SK-N-MC (cell line): ENCODE data around the gene RBBP8NL.
A peak's percentile ranks its signal among the peaks of the same experiment; 100 is the strongest.

Experiments
- DNase-seq: peaks from one replicate; pipeline ENCODE4 v3.0.0-alpha.2; 2011; ENCODE audit warnings: low read depth, low spot score
- H3K27ac ChIP-seq: fragments of 200-600 bp; sonication (generic); 2 replicates; pipeline ENCODE4 v1.5.1; 2016; ENCODE audit warnings: mixed run types
- H3K36me3 ChIP-seq: fragments of 200-600 bp; sonication (generic); 2 replicates; pipeline ENCODE4 v1.6.1; 2017; ENCODE audit warnings: antibody characterized with exemption, low read length, mixed read lengths; ENCODE audit not compliant: insufficient read depth
- H3K4me3 ChIP-seq: fragments of 200-600 bp; sonication (generic); 2 replicates; pipeline ENCODE4 v1.5.1; 2016
- H3K9ac ChIP-seq: fragments of 200-600 bp; sonication (generic); 2 replicates; pipeline ENCODE4 v1.8.0; 2017; ENCODE audit warnings: mixed run types, mixed read lengths; ENCODE audit not compliant: insufficient read length
- H3K9me3 ChIP-seq: fragments of 200-600 bp; sonication (generic); 2 replicates; pipeline ENCODE4 v1.6.1; 2017; ENCODE audit warnings: low read depth, mild to moderate bottlenecking, antibody characterized with exemption, low read length, moderate library complexity, mixed read lengths
- EZH2 ChIP-seq: fragments of 200-600 bp; sonication (generic); IDR thresholded peaks from one replicate; pipeline ENCODE4 v1.6.1; 2017; ENCODE audit warnings: antibody characterized with exemption
- FOXP2 ChIP-seq: optimal IDR thresholded peaks from 2 replicates; pipeline ENCODE3; 2011; ENCODE audit warnings: mild to moderate bottlenecking, moderate library complexity; ENCODE audit not compliant: insufficient read depth; ENCODE audit errors: extremely low read length, control extremely low read depth
- POLR2AphosphoS5 ChIP-seq: IDR thresholded peaks from 2 replicates; pipeline ENCODE4 v1.6.1; 2012; ENCODE audit warnings: mild to moderate bottlenecking, low read depth, low read length, borderline replicate concordance

RBBP8NL gene

GRCh38 chr20:62427172-62428001 is at the start of gene RBBP8NL:
TSS of gene RBBP8NL (minus strand) at chr20:62427539. CDS start at chr20:62419647, 7,892 bp downstream.
- Histone ChIP-seq H3K27ac (no peak within 1 kb of the TSS), H3K9me3 (no peaks in the 10 kb centered on the region), H3K4me3 (no peak within 1 kb of the TSS), H3K9ac (no peak within 1 kb of the TSS), H3K36me3 (no peaks in the 10 kb centered on the region)
- DNase-seq = no peak
- TF ChIP-seq POLR2AphosphoS5 (no peak), EZH2 (no peak), FOXP2 (no peak)

- Histone ChIP-seq H3K27ac (no peak overlapping the region), H3K4me3 (no peak overlapping the region), H3K36me3 (no peaks in the 10 kb centered on the region), H3K9ac (no peak overlapping the region), H3K9me3 (no peaks in the 10 kb centered on the region)
- TF ChIP-seq EZH2 = no peak
- no peak for TF ChIP-seq POLR2AphosphoS5
- no peak for TF ChIP-seq FOXP2
- no peak for DNase-seq
These were observed 48.9 kb upstream of the RBBP8NL start for GRCh38 chr20:62476056-62476838.

- H3K27ac ChIP-seq = no peak within 1 kb of the TSS
- H3K9ac ChIP-seq = no peak within 1 kb of the TSS
- TF ChIP-seq POLR2AphosphoS5 (no peak), EZH2 (no peak), FOXP2 (no peak)
These were observed 48.4 kb upstream of the RBBP8NL start, which contains the start of gene GATA5 for GRCh38 chr20:62475772-62476055. TSS of gene GATA5 (minus strand) at chr20:62475995. CDS start at chr20:62475521, 474 bp downstream.

GRCh38 chr20:62475027-62475771 is 47.9 kb upstream of the RBBP8NL start:
- H3K36me3 ChIP-seq = no peaks in the 10 kb centered on the region
- no peak overlapping the region for H3K9ac ChIP-seq
- DNase-seq = no peak
- no peak overlapping the region for H3K4me3 ChIP-seq
- TF ChIP-seq FOXP2 = no peak
- TF ChIP-seq POLR2AphosphoS5 = no peak
- TF ChIP-seq EZH2 = peak; percentile 73
- H3K27ac ChIP-seq = no peak overlapping the region
- H3K9me3 ChIP-seq = no peaks in the 10 kb centered on the region

More at GRCh38 chr20:62475772-62476055, 48.4 kb upstream of the RBBP8NL start, which contains the start of gene GATA5:
- Histone ChIP-seq H3K4me3 (no peak within 1 kb of the TSS), H3K9me3 (no peaks in the 10 kb centered on the region), H3K36me3 (no peaks in the 10 kb centered on the region)
- no peak for DNase-seq

- DNase-seq = no peak
- no peak overlapping the region for H3K9ac ChIP-seq
- no peak for TF ChIP-seq FOXP2
- TF ChIP-seq EZH2 = no peak
- no peak for TF ChIP-seq POLR2AphosphoS5
- H3K36me3 ChIP-seq = no peaks in the 10 kb centered on the region
- no peaks in the 10 kb centered on the region for H3K9me3 ChIP-seq
- H3K4me3 ChIP-seq = no peak overlapping the region; the same call in 1 of the 2 replicates
- no peak overlapping the region for H3K27ac ChIP-seq
These were observed 47.3 kb upstream of the RBBP8NL start for GRCh38 chr20:62474604-62475026.

GRCh38 chr20:62473717-62474603 is 46.6 kb upstream of the RBBP8NL start:
- Histone ChIP-seq H3K4me3 (no peak overlapping the region; the same call in 1 of the 2 replicates), H3K27ac (no peak overlapping the region), H3K9ac (no peak overlapping the region), H3K36me3 (no peaks in the 10 kb centered on the region), H3K9me3 (no peaks in the 10 kb centered on the region)
- TF ChIP-seq POLR2AphosphoS5 = no peak
- no peak for TF ChIP-seq EZH2
- no peak for TF ChIP-seq FOXP2
- no peak for DNase-seq

- no peak for DNase-seq
- no peak overlapping the region for H3K4me3 ChIP-seq
- H3K27ac ChIP-seq = no peak overlapping the region
- H3K9ac ChIP-seq = no peak overlapping the region
- TF ChIP-seq POLR2AphosphoS5 = no peak
- TF ChIP-seq EZH2 = no peak
- TF ChIP-seq FOXP2 = no peak
- H3K36me3 ChIP-seq = no peaks in the 10 kb centered on the region
- H3K9me3 ChIP-seq = no peaks in the 10 kb centered on the region
These were observed 45.7 kb upstream of the RBBP8NL start for GRCh38 chr20:62472941-62473585.
